NK-92 (cell line): ENCODE measurements around the gene PCGF1.

Experiments used
- DNase-seq: peaks from one replicate; lab custom pipeline; 2025; ENCODE audit not compliant: unreplicated experiment; lab: John Stamatoyannopoulos, UW

The PCGF1 gene

GRCh38 chr2:74515981-74516633 is 8.6 kb upstream of the PCGF1 start:
- no peak for DNase-seq

DNA sequence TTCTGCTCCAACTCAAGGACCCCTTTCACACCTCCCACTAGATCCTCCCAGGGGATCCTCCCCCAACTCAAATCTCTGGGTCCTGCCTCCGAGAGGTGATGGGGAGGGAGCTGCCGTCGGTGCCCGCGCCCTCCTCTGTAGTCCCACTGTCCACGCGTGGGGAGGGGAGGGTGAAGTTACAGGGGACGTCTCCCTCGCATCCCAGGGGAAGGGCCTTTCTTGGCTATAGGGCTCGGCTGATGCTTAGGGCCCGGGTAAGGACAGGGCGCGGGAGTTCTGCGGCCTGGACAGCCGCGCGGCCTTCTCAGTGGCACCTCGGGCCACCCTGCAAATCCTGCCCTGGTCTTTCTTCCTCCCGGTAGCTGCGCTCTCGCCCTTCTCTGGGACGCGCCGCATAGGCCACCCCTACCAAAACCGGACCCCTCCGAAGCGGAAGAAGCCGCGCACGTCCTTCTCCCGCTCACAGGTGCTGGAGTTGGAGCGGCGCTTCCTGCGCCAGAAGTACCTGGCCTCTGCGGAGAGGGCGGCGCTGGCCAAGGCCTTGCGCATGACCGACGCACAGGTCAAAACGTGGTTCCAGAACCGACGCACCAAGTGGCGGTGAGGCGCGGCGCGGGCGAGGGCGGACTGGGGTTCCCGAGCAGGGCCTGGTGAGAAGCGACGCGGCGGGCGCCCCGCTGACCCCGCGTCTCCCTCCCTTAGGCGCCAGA is 7.9 kb upstream of the PCGF1 start:
- DNase-seq = no peak

DNA sequence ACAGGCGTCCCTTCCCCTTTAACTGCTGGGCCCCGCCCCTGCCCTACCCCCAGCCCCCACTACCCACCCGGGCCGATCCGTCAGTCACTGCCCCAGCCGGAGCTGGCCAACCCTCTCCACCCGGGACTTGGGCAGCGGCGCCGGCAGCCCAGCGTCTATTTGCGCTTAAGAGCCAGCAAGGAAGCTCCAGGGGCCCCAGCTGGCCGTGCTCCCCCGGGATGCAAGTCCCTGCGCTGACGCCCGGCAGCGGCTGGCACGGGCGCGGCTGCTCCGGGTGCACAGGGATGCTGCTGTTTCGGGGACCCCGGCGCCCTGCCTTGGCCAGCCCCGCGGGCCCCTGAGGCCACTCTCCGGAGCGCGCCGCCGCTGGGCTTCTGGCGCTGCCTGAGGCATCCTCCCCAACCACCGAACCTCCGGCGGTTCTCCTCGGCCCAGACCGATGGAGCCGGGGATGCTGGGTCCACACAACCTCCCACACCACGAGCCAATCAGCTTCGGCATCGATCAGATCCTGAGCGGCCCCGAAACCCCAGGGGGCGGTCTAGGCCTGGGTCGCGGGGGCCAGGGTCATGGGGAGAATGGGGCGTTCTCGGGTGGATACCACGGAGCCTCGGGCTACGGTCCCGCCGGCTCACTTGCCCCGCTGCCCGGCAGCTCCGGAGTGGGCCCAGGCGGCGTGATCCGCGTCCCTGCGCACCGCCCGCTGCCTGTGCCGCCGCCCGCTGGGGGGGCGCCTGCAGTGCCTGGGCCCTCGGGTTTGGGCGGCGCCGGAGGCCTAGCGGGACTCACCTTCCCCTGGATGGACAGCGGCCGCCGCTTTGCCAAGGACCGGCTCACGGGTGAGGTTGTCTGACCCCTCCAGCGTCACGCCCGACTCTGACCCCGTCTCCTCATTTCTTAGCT is 7.1 kb upstream of the PCGF1 start, which contains the start of gene TLX2:
TLX2 (plus strand) TSS at position 83 of the 903 bp plus-strand sequence; CDS start at position 440, 357 bp downstream.
- no peak for DNase-seq

DNA sequence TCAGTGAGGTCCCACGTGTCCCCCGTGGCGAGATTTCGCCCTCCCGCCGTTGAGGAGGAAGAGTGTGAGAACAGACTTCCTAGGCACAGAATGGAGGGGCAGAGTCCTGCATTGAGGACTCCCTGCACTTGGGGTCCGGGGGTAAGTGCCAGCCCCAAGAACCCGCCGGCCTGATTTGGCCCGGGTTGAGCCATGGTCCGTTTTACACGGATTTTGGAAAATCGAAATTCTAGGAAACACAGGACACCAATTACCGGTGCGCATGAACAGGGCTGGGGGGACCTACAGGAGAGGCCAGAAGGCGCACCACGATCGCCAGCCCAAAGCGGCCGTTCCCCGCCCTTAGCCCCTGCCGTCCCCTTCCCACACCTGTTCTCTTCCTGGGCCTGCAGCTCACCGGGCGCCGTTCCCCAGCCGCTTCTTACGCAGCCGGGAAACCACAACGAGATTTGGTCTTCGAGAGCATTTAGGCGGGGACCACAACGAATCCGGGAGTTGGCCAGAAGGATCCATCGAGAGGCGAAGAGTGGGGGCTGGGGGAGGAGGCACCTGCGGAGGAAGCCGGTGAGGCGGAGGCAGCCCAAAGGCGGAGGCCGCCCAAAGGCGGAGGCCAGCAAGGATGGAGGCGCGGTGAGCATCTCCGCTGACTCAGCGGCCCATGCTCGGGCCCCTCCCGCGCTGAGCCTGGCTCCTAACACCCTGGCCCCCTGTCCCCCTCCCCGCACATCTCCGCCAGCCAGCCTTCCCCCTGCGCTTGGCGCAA is 6.3 kb upstream of the PCGF1 start:
- no peak for DNase-seq

DNA sequence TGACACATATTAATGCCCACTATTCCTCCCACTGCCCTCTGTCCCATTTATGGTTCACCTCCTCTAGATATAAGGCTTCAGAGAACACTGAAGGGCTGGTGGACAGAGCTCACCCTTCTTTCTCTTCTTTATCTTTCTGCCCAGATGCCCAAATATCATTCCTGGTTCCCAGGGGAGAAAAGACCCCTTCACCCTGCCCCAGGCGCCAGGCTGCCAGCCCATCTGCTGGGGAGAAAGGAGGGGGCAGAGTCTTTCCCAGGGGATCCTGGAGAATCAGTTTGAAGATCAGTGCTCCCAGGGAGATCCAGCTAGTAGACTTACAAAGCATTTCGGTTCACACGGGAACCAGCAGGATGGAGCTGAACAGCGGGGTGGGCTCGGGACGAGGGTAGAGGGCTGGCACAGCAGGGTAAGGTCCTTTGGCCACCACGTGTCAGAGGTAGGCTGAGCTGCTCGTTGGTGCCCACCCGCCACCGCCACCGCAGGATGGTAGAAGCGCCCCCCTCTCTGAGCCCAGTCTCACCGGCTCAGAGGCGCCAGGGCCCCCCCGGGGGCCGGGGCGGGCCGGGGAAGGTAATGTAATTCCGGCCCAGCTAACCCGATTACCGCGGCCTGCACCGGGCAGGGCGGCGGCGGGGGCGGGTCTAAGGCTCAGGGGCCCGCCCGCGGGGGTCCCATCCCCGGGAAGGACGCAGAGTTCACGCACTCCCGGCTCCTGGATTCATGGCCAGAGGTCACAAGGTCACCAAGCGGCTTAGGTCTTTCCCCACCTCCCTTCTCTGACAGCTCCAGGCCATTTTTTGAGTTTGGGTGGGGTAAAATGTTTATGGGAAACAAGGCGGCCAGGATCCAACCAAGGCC is 5.5 kb upstream of the PCGF1 start:
- DNase-seq = no peak

DNA sequence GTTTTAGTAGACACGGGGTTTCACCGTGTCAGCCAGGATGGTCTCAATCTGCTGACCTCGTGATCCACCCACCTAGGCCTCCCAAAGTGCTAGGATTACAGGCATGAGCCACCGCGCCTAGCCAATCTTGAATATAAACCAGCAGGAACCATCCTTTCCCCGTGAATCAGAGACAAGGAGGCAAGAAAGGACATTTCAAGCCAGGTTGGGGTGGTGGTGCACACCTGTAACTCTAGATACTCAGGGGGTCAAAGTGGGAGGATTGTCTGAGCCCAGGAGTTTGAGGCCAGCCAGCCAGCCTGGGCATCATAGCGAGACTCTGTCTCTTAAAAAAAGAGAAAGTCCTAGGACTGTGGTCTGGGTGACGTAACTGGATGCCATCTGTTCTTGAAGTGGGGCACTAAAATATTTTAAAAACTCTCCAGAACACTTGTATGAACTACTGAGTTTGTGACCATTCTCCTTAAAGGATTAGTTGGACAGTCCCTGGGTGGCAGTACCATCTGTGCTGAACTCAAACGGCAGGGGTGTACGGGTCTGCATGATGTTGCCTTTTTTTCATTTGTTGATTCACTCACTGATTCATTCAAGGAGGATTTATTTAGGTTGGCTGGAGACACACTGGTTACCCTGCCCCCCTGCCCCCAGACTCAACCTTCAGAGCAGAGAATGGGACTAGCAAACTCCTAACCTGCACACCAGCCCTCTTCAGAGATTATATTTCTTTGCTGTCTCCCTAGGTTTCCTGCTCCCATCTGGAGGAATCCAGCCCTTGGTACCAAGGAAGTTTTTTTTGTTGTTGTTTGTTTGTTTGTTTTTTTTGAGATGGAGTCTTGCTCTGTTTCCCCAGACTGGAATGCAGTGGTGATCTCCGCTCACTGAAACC is 3.9 kb upstream of the PCGF1 start:
- no peak for DNase-seq

- DNase-seq = no peak
These were observed 2.8 kb upstream of the PCGF1 start for GRCh38 chr2:74510272-74510671.

DNA sequence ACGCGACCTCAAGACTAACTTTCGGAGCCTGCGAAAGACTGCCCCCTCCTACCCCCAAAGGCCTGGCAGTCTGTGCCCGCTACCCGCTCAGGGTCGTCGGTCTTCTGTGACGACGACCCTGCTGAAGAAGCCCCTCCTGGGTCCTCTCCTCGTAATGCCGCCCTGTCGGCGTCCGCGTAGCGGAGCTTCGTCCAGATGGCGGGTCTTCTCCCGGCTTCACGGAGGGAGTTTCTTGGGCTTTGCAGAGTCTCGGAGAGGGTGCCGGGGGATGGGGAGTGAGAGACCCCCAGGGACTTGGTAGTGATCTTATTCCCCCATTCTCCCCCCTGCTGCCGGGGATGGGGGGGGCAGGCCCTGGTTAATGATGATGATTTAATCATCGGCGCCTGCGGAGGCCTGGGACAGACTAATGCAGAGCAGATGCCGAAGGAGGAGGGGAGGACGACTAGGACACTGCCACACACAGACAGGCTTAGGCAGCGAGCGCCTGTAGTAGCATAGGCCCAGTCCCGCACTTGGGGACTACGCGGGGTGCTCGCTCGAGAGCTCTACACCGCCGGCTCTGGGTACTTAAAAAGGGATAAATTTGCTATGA is 528 bp upstream of the PCGF1 start:
- no peak for DNase-seq

GRCh38 chr2:74505448-74506246 is 1.8 kb downstream of the PCGF1 start:
- DNase-seq = no peak

GRCh38 chr2:74504591-74504990 is 2.9 kb downstream of the PCGF1 start:
- DNase-seq = no peak

DNA sequence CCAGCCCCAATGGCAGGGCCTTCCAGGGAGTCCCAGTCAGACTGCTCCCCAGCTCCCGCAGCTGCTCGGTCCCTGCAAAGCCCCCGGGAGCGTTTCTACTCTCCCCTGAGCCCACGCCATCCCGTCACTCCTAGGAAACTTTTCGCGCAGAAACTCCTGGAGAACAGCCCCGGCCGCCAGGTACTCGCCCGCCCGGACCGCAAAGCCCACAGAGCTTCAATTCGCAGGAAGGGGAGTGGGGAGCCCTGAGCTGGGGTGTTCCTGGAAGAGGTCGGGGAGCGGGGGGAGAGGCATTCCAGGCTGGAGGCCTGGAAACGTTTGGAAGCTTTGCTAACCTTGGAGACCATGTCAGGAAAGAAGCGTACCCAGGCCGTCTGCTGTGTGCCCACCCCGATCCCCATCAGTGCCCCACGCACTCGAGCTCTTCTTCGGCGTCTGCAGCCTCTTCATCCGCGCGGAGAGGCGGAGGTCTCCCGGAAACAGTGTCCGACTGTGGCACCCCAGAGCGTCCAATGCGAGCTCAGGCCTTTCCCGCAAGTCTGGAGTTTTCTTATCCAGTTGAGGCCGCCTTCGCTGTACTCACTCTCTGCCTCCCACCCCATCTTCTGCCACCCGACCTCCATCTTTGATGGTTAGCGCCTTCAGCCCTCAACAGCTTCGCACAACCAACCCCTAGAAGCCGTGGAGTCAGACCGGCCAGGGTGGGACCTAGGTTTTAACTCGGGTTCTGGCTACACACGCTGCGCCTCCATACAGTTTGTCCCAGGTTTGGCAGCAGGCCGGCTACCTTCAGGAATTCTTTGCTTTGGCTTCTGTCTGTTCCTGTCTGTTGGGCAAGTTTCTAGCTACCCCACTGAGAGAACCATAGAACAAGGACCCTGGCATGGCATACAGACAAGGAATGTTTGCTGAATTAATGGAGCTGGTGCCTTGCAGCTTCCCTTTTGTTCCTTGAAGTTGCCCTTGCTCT is 3.7 kb downstream of the PCGF1 start:
- no peak for DNase-seq

- DNase-seq = no peak
These were observed 4.6 kb downstream of the PCGF1 start for GRCh38 chr2:74502720-74503505.

DNA sequence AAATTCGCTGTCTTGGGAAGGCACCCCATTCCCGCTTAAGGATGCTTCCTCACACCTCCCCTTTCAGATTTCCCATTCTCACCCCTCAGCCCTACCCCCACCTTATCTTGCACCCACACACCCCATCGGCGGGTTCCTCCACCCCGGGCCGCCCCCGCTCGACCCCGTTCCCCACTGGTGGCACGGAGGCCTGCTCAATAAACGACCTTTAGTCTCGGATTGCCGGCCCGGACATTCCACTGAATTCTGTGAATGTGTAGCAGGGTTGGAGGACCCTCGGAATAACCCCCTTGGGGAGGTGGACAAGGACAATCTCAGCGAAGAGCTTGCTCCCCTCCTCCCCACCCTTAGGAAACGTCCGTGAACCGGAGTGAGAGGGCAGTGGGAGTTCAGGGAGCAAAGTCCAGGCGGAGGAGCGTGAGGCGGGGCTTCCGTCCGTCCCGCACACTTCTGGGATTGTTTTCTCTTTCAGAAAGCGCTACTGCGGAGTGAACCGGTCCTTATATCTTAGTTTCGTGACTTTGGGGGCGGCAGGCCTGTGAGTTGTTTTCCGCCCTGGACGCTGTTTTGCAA is 5.3 kb downstream of the PCGF1 start:
- DNase-seq = no peak

DNA sequence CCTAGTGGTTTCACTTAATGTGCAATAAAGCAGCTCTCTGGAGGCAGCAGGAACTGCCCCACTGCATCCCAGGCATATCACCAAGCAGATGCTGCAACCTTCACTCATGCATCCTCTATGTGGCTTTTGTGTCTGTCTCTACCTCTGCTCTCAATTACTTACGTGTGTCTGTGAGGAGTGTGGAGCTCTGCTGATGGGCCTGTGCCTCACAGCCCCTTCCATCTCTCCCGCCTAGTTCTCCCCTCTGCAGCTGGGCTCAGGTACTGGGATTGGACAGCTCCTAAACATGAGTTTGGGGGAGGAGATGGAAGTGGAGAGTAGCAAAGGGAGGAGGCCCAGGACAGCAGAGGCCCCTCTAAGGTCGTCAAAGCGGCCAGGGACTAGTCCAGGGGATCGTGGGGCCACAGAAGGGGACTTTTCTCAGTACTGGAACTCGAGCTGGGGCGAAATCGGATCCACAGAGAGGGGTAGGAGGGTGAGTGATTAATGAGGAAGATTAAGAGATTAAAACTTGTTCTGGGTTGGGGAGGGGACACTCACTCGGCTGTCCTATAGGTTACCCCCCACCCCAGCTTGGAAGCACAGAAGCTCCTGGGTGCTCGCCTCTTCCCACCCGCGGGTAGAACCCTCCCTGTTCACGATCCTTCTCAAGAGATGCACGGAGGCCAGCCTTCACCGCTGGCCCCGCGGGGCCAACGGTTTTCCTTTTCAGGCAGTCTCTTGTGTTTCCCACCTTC is 6.0 kb downstream of the PCGF1 start:
- DNase-seq = no peak

DNA sequence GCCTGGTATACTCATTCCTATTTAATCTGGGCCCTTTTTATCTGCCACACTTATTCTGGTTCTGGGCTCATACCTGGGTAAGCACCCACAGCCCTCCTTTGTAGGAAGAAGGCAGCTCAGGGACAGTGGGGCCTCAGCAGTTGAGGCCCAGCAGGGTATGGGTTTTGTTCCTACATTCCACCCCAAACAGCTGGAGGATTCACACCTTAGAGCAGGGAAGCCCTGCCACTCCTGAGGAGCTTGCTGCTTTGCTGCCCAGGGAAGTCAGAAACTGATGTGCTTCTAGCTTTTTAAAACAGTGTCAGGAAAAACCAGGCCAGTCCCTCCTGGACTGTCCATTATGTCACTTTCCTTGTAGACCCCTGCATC is 6.9 kb downstream of the PCGF1 start:
- no peak for DNase-seq
